Stomach (tissue), 4 donors: ENCODE results near the gene TMCC1.

Experiments
- CTCF ChIP-seq, 7 experiments: fragments of 450-650 bp in 4 of 7; fragments of 200-600 bp in 3 of 7; sonication (generic) in 3 of 7; IDR thresholded peaks; one replicate each; pipeline ENCODE4 v1.5.1; 2016 to 2019; ENCODE audit warnings: antibody characterized with exemption in 7 of 7, control low read depth in 2 of 7, mild to moderate bottlenecking in 1 of 7
- EP300 ChIP-seq: sonication (generic); formaldehyde crosslinking; IDR thresholded peaks from one replicate; pipeline ENCODE4 v1.6.1; 2017; ENCODE audit warnings: antibody characterized with exemption
- POLR2A ChIP-seq, 4 donors: fragments of 450-650 bp; IDR thresholded peaks; one replicate each; pipeline ENCODE4 v1.6.1; 2016; ENCODE audit warnings: antibody characterized with exemption in 4 of 4, control low read depth in 2 of 4, mild to moderate bottlenecking in 1 of 4, moderate library complexity in 1 of 4

DNA sequence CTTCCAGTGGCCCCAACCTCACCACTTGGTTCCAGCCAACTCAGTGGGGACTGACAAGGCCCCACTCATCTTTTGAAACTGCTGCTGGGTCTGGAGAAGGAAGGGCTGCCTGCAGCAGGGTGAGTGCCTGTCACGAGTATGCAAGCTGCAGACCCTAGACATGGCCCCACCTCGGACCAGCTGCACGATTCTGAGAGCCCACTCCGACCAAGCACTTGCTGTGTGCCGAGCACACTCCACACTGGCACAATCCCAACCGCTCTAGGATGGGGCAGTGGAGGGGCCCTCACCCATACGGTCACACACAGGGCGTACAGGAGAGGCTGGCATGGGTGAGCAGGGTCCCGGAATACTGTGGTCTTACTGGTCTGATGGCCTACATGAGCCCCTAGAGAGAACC, 279.1 kb downstream of the TMCC1 start:
- no peak for TF ChIP-seq EP300
- TF ChIP-seq POLR2A (IDR thresholded peaks at IDR 0.05): no peak
- no peak for TF ChIP-seq CTCF (IDR thresholded peaks at IDR 0.05)
